ENCODE data around the gene OSBPL6.

OSBPL6 gene

DNA sequence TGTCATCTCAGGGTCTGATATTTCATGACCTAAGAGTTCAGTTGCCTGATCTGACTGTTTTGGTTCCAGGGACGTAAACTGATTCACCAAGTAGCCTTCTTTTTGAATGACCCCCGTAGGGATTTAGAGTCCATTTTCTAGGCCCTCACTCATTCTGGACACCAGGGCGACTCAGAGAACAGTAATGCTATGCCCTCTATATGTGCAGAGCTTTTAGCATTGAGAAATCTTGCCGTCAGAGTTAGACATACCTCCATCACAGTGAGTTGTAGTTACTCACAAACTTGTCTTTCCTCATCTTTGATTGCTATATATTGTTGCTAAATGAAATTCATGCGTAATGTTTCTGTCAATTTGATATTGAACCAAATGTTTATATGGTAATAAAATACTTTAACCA lies 92.3 kb downstream of the OSBPL6 start:
- Histone ChIP-seq H3K4me3 (ENCODE audit: low read length) (no peak overlapping the region), H2AFZ (ENCODE audit: low read depth, low read length) (no peak overlapping the region), H3K27me3 (ENCODE audit: insufficient read depth, low read length) (no peaks in the 10 kb centered on the region), H3K36me3 (ENCODE audit: insufficient read depth, low read length) (no peaks in the 10 kb centered on the region), H3K4me1 (ENCODE audit: insufficient read depth, low read length) (no peaks in the 10 kb centered on the region), H3K9me3 (ENCODE audit: low read length) (peaks cover 6% of the 10 kb centered on the region)

DNA sequence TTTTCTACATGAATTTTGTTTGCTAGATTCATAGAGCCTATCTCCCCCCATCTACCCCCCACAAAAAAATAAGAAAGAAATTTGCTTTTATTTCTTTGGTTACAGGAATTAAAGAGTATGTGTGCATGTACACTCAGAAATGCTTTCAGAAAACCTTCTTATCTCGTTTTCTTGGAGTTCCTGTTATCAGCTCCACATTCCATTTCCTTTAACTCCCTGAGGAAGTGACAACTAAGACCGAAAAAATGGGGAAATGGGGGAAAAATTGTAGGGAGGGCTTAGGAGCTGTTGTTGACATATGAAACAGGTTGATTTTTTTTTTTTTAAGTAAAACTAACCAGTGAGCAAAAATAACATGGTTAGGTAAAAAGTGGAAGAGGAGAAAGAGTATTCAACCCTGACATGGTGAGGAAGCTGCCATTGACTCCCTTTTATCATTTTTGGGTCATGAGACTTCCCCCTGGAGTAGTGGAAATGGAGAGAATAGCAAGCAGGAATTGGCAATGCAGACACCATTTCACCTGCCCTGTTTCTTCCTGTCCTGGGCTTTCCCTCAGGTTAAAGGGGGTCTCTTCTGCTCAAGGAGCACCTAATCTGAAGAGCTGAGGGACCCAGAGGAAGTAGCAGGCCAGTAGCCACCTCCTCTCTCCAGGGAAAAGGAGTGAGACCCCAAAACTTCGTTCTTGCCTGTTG lies 93.5 kb downstream of the OSBPL6 start:
- Histone ChIP-seq H2AFZ (ENCODE audit: low read depth, low read length) (no peak overlapping the region), H3K4me3 (ENCODE audit: low read length) (no peak overlapping the region), H3K4me1 (ENCODE audit: insufficient read depth, low read length) (no peaks in the 10 kb centered on the region), H3K36me3 (ENCODE audit: insufficient read depth, low read length) (no peaks in the 10 kb centered on the region), H3K27me3 (ENCODE audit: insufficient read depth, low read length) (no peaks in the 10 kb centered on the region), H3K9me3 (ENCODE audit: low read length) (peaks cover 6% of the 10 kb centered on the region)

- Histone ChIP-seq H3K4me3 (ENCODE audit: low read length) (no peak overlapping the region), H3K27me3 (ENCODE audit: insufficient read depth, low read length) (no peaks in the 10 kb centered on the region), H3K36me3 (ENCODE audit: insufficient read depth, low read length) (no peaks in the 10 kb centered on the region), H3K9me3 (ENCODE audit: low read length) (peaks cover 3% of the 10 kb centered on the region), H3K4me1 (ENCODE audit: insufficient read depth, low read length) (no peaks in the 10 kb centered on the region), H2AFZ (ENCODE audit: low read depth, low read length) (no peak overlapping the region)
These were observed 97.4 kb downstream of the OSBPL6 start for GRCh38 chr2:178291703-178292102.

DNA sequence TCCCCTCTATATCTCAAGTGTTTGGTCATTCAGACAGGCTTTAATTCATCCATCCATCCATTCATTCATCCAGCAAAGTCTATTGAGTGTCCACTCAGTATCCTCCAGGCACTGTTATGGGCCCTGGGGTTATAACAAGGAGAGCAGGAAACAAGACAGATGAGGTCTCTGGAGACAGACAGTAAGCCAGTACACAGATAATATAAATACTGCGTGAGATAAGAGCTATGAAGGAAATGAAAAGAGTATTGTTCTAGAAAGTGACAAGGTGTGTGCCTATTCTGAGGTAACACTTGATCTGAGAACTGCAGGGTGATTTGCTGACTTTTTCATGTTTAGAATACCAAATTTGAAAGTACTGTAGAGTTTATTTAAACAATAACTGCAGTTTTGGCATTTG lies 98.3 kb downstream of the OSBPL6 start:
- Histone ChIP-seq H2AFZ (ENCODE audit: low read depth, low read length) (no peak overlapping the region), H3K9me3 (ENCODE audit: low read length) (peaks cover 3% of the 10 kb centered on the region), H3K4me3 (ENCODE audit: low read length) (no peak overlapping the region), H3K36me3 (ENCODE audit: insufficient read depth, low read length) (no peaks in the 10 kb centered on the region), H3K4me1 (ENCODE audit: insufficient read depth, low read length) (no peaks in the 10 kb centered on the region), H3K27me3 (ENCODE audit: insufficient read depth, low read length) (no peaks in the 10 kb centered on the region)

DNA sequence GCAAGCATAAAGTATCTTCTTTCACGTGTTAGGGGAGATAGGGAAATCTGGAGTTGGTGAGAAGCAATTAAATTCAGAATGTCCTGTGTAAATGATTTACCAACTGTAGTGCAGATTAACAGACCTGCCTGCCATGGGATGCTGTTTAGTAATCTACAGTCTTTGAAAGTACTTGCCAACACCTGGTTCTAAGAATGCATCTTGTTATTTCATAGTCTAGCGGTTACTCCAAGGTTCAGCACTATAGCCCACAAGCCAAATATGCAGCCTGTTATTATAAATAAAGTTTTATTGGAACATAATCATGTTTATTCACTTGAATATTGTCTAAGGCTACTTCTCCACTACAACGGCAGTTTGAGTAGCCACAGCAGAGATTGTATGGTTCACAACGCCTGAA lies 100.8 kb downstream of the OSBPL6 start:
- Histone ChIP-seq H3K4me1 (ENCODE audit: insufficient read depth, low read length) (no peaks in the 10 kb centered on the region), H3K36me3 (ENCODE audit: insufficient read depth, low read length) (no peaks in the 10 kb centered on the region), H3K4me3 (ENCODE audit: low read length) (no peak overlapping the region), H3K9me3 (ENCODE audit: low read length) (no peaks in the 10 kb centered on the region), H2AFZ (ENCODE audit: low read depth, low read length) (no peak overlapping the region), H3K27me3 (ENCODE audit: insufficient read depth, low read length) (no peaks in the 10 kb centered on the region)

GRCh38 chr2:178295906-178296305 lies 101.6 kb downstream of the OSBPL6 start:
- Histone ChIP-seq H3K4me3 (ENCODE audit: low read length) (no peak overlapping the region), H3K4me1 (ENCODE audit: insufficient read depth, low read length) (no peaks in the 10 kb centered on the region), H3K27me3 (ENCODE audit: insufficient read depth, low read length) (no peaks in the 10 kb centered on the region), H3K36me3 (ENCODE audit: insufficient read depth, low read length) (no peaks in the 10 kb centered on the region), H3K9me3 (ENCODE audit: low read length) (no peaks in the 10 kb centered on the region), H2AFZ (ENCODE audit: low read depth, low read length) (no peak overlapping the region)

DNA sequence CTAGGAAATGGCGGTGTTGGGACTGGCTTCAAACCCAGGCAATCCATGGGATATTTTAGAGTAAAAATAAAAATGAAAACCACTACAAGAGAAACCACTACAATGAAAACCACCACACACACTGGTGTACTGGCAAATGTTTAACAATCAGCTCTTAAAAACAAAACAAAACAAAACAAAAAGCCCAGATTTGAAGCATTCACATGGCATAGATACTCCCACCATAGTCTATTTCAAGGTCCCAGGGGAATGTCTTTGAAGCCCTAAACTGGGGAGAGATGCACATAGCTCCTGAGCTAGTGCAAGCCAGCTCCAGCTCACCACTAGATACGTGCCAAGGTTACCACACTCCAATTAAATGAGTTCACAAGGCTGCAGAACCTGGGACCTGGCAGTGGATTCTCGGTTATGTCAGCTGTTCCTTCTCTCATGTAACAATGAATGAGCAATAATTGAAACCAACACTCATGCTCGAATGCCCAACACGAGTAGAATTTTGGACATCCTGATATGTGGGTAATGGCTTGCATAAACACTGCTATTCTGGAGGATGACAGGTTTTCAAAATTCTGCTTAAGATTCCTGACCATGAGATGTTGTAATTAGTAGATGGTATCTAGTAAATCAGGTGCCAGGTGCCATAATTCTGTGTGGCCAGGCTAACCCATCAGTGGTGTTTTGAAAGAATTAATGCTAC lies 102.2 kb downstream of the OSBPL6 start:
- no peak overlapping the region for H3K4me3 ChIP-seq (ENCODE audit: low read length)
- no peaks in the 10 kb centered on the region for H3K36me3 ChIP-seq (ENCODE audit: insufficient read depth, low read length)
- H3K4me1 ChIP-seq (ENCODE audit: insufficient read depth, low read length) = no peaks in the 10 kb centered on the region
- H3K9me3 ChIP-seq (ENCODE audit: low read length) = no peaks in the 10 kb centered on the region
- H3K27me3 ChIP-seq (ENCODE audit: insufficient read depth, low read length) = no peaks in the 10 kb centered on the region
- H2AFZ ChIP-seq (ENCODE audit: low read depth, low read length) = no peak overlapping the region

- no peak overlapping the region for H2AFZ ChIP-seq (ENCODE audit: low read depth, low read length)
- H3K9me3 ChIP-seq (ENCODE audit: low read length) = no peaks in the 10 kb centered on the region
- H3K4me3 ChIP-seq (ENCODE audit: low read length) = no peak overlapping the region
- no peaks in the 10 kb centered on the region for H3K4me1 ChIP-seq (ENCODE audit: insufficient read depth, low read length)
- no peaks in the 10 kb centered on the region for H3K27me3 ChIP-seq (ENCODE audit: insufficient read depth, low read length)
- no peaks in the 10 kb centered on the region for H3K36me3 ChIP-seq (ENCODE audit: insufficient read depth, low read length)
These were observed 102.7 kb downstream of the OSBPL6 start for GRCh38 chr2:178297091-178297411.

GRCh38 chr2:178298785-178299212 lies 104.5 kb downstream of the OSBPL6 start:
- no peaks in the 10 kb centered on the region for H3K4me1 ChIP-seq (ENCODE audit: insufficient read depth, low read length)
- H2AFZ ChIP-seq (ENCODE audit: low read depth, low read length) = no peak overlapping the region
- no peaks in the 10 kb centered on the region for H3K36me3 ChIP-seq (ENCODE audit: insufficient read depth, low read length)
- H3K9me3 ChIP-seq (ENCODE audit: low read length) = no peaks in the 10 kb centered on the region
- H3K4me3 ChIP-seq (ENCODE audit: low read length) = no peak overlapping the region
- no peaks in the 10 kb centered on the region for H3K27me3 ChIP-seq (ENCODE audit: insufficient read depth, low read length)

DNA sequence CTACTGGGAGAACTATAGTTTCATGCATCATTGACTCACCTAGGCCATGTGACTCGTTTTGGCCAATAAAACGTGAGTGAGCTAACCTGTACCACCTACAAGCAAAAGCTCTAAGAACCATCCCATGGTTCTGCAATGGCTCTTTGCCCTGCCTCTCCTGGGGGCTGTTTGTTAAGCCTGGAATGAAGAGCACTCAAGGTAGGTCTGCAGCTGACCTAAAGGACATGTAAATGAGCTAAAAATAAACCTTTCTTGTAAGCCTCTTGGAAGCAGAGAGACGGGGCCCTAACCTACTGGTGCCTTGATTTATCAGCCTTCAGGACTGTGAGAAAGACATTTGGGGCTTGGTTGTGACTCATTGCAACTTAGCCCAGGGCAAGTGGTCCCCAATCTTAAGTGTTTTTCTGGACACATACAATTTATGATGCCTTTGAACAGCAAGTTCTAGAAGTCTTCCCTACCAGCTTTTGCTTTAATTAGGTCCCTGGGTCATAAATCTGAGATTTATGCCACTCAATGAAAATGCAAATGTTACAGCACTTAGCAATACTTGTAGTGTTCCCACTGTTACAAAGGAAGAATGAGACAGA lies 107.4 kb downstream of the OSBPL6 start:
- Histone ChIP-seq H3K27me3 (ENCODE audit: insufficient read depth, low read length) (no peaks in the 10 kb centered on the region), H2AFZ (ENCODE audit: low read depth, low read length) (no peak overlapping the region), H3K4me3 (ENCODE audit: low read length) (no peak overlapping the region), H3K4me1 (ENCODE audit: insufficient read depth, low read length) (no peaks in the 10 kb centered on the region), H3K9me3 (ENCODE audit: low read length) (no peaks in the 10 kb centered on the region), H3K36me3 (ENCODE audit: insufficient read depth, low read length) (no peaks in the 10 kb centered on the region)

GRCh38 chr2:178304333-178304732 lies 110.0 kb downstream of the OSBPL6 start:
- no peak overlapping the region for H3K4me3 ChIP-seq (ENCODE audit: low read length)

DNA sequence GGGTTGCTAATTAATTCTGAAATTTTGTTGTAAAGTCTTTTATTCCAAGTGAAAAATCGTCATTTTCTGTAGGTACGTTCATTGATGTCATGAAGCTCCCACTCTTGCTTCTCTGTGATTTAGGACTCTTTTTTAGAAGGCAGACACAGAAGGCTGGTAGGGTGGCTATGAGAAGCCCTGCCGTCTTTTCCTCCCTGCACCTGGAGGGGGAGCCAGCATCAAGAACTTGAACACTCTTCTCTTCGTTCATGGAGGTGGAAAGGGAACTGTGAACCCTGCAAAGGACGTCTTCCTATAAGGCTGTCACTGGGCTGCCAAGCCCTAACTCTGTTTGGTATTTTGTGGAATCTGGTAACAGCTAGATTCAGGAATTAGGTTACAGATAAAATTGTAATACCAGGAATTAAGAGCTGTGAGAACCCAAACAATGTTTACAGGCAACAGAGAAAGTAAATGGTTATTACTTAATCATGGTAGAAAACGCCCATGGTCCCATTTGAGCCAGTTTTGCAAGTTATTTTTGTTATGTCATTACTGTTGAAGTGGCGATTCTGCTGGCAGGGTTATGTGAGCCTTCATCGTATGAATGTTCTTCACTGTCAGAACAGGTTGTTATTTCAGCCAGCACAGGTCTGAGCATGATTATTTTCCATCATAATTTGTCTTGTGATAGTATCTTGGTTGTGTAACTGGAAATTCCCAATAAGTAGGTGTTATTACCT lies 112.2 kb downstream of the OSBPL6 start:
- Histone ChIP-seq H3K4me3 (ENCODE audit: low read length) (no peak overlapping the region), H3K9me3 (ENCODE audit: low read length) (no peaks in the 10 kb centered on the region), H2AFZ (ENCODE audit: low read depth, low read length) (no peak overlapping the region), H3K4me1 (ENCODE audit: insufficient read depth, low read length) (no peaks in the 10 kb centered on the region), H3K36me3 (ENCODE audit: insufficient read depth, low read length) (no peaks in the 10 kb centered on the region), H3K27me3 (ENCODE audit: insufficient read depth, low read length) (no peaks in the 10 kb centered on the region)

More at GRCh38 chr2:178304333-178304732, 110.0 kb downstream of the OSBPL6 start:
- Histone ChIP-seq H3K36me3 (ENCODE audit: insufficient read depth, low read length) (no peaks in the 10 kb centered on the region), H3K4me1 (ENCODE audit: insufficient read depth, low read length) (no peaks in the 10 kb centered on the region), H3K9me3 (ENCODE audit: low read length) (no peaks in the 10 kb centered on the region), H2AFZ (ENCODE audit: low read depth, low read length) (no peak overlapping the region), H3K27me3 (ENCODE audit: insufficient read depth, low read length) (no peaks in the 10 kb centered on the region)

- H3K9me3 ChIP-seq (ENCODE audit: low read length) = no peaks in the 10 kb centered on the region
- no peaks in the 10 kb centered on the region for H3K4me1 ChIP-seq (ENCODE audit: insufficient read depth, low read length)
- no peak overlapping the region for H3K4me3 ChIP-seq (ENCODE audit: low read length)
- no peaks in the 10 kb centered on the region for H3K27me3 ChIP-seq (ENCODE audit: insufficient read depth, low read length)
- no peak overlapping the region for H2AFZ ChIP-seq (ENCODE audit: low read depth, low read length)
- H3K36me3 ChIP-seq (ENCODE audit: insufficient read depth, low read length) = no peaks in the 10 kb centered on the region
These were observed 113.3 kb downstream of the OSBPL6 start for GRCh38 chr2:178307650-178308049.
